GM19023 (cell line): ENCODE measurements around the gene TOMM20.
"Not testable (repeated sequence)": the region's sequence is repeated elsewhere in the genome, so short reads cannot be mapped to it uniquely, and the experiment has no call there.

ENCODE experiments used
- ATAC-seq: cut with Tn5 transposase; IDR thresholded peaks from one replicate; pipeline ENCODE4 v1.9.1; 2021; ENCODE audit warnings: mild to moderate bottlenecking, moderate library complexity; ENCODE audit not compliant: unreplicated experiment

The TOMM20 gene

DNA sequence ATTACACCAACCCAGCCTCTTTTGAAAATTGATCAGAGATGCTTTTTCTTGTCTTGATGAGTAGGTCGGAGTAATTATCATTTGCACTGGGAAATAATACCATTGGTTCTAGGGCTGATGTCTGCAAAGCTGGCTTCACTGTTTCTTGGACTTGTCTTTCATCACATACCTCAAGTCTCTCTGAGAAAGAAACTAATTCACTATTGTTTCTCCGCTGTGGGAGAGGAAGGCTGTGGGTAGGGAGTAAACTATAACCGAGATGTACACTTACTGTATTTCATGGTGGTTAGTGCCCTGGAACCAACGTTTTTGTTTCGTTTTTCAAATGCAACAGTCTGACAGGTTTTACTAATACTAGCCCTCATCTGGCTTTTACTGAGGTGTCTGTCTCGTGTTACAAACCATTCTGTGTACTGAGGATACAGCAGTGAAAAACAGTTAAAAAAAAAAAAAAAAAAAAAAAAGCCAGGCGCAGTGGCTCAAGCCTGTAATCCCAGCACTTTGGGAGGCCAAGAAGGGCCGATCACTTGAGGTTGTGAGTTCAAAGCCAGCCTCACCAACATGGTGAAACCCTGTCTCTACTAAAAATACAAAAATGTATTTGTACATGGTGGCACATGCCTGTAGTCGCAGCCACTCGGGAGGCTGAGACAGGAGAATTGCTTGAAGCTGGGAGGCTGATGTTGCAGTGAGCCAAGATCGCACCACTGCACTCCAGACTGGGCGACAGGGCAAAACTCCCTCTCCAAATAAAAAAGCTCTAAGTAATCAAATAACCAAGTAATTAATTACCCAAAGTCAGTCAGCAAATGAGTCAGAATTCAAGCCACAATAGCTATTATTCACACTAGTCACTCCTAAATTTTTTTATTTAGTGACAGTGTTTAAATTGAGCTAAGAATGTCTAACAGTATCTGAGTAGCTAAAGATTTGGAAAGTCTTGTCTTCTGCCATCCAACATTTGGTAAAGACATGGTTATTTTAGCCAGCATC is 23.3 kb downstream of the TOMM20 start:
- peak; percentile 79 for ATAC-seq

DNA sequence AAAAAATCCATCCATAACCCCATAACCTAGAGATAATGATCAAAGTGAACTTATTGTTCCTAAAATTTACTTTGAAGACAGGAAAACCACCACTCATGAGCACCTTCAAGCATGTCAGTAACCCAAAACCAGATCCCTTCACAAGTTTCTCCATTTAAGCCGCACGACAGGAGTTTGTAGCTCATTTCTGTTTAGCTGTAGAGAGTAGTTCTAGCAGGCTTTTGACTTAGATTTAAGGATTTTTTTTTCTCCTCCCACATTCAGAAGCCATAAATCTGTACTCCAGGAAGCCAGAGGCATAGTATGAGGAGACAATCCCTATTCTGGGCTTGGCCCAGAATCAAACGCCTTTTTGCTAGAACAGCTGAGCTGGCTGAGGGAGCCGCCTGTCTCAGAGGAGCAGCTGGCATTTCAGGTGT is 25.6 kb downstream of the TOMM20 start:
- no peak for ATAC-seq

DNA sequence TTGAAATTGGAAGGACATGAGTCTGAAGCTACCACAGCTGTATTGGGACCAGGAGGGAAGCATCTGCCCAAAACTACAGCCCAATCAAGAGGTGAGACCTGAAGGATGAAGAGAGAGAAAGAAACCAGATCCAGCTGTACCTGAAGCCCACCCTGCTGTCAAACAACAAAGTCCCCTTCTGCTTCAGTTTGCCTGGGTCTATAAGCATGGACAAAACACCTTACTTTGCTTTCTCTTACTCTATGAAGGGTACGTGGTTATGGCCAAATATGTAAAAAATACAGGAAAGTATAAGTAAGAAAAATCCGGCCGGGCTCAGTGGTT is 26.4 kb downstream of the TOMM20 start:
- no peak for ATAC-seq

DNA sequence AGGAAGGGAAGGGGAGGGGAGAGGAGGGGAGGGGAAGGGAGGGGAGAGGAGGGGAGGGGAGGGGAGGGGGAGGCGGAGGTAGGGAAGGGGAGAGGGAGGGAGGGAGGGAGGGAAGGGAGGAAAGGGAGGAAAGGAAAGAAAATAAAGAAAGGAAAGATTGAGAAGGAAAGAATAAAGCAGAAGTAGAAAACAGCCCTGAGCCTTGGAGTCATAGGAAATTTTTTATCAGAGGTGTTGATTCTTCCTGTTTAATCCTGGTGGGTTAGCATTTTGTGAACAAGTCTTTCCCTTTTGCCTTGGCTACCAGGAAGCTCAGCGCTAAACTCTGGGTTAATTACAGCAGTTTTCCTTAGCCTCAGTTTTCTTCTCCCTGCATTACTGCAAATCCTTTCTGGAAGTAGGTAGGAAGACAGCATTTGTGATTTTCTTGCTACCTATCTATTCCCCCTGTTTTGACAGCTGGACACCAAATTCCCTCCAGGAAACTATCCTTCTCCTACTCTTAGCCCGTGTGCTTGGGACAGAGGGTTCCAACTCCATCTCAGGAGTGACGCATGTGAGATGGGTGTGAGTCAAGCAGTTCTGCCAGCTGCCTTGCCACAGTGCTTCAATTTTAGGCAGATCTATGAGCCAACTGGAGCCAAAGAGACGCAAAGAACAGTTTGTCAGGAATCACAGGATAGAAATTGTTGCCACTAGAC is 26.9 kb downstream of the TOMM20 start:
- no peak for ATAC-seq

DNA sequence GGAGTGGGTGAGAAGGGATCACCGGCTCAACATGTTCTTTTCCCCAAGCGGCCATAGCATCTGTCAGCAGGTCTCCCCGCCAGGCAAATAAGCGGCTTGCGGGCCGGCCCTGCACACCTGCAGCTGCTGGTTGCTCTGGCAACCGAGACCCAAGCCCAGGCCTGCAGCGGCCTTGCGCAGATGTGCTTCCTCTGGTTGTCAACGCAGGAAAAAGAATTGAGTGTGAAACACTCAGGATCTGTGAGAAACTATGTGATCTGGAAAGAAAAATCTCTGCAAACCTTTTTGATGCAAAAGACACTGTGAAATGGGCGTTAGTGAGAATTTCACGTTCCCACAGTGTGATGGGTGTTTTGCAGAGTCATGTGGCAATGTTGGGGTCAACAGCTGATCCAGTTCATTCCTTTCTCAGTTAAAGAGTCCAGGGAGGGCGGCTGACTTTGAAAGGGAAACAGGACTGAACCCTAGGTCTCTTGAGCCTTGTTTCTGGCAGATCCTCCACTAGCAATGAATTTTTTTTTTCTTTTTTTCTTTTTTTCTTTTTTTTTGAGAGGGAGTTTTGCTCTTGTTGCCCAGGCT is 28.4 kb downstream of the TOMM20 start:
- ATAC-seq = no peak

DNA sequence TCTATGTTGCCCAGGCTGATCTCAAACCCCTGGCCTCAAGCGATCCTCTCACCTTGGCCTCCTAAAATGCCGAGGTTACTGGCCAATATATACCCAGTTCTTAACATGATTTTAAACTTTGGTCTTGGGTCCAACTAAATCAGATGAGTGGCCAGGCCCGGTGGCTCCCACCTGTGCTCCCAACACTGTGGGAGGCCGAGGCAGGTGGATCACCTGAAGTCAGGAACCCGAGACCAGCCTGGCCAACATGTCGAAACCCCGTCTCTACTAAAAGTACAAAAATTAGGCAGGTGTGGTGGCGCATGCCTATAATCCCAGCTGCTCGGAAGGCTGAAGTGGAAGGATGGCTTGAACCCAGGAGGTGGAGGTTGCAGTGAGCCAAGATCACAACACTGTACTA is 29.6 kb downstream of the TOMM20 start:
- ATAC-seq = no peak

DNA sequence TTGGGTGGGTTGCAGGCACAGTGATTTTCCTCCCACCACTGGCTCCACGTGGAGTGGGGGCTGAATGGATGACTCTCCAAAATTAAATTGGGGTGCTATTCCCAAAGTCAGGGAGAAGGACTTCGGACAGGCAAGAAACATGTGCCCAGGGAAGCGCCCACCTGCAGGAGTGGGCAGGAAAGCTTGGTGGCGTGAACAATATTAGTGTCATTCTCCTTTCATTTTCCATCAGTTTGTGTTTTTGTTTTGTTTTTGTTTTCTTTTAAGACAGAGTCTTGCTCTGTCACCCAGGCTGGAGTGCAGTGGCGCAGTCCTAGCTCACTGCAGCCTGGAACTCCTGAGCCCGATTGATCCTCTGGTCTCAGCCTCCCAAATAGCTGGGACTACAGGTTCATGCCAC is 30.1 kb downstream of the TOMM20 start:
- ATAC-seq = no peak

DNA sequence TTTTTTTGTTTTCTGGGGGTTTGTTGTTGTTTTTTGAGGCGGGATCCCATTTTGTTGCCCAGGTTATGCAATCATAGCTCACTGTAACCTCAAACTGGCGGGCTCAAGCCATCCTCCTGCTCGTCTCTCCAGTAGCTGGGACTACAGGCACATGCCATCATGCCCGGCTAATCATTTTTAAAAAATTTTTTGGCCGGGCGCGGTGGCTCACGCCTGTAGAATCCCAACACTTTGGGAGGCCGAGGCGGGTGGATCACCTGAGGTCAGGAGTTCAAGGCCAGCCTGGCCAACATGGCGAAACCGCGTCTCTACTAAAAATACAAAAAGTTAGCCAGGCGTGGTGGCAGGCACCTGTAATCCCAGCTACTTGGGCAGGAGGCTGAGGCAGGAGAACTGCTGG is 31.1 kb downstream of the TOMM20 start:
- ATAC-seq = not testable (repeated sequence)

DNA sequence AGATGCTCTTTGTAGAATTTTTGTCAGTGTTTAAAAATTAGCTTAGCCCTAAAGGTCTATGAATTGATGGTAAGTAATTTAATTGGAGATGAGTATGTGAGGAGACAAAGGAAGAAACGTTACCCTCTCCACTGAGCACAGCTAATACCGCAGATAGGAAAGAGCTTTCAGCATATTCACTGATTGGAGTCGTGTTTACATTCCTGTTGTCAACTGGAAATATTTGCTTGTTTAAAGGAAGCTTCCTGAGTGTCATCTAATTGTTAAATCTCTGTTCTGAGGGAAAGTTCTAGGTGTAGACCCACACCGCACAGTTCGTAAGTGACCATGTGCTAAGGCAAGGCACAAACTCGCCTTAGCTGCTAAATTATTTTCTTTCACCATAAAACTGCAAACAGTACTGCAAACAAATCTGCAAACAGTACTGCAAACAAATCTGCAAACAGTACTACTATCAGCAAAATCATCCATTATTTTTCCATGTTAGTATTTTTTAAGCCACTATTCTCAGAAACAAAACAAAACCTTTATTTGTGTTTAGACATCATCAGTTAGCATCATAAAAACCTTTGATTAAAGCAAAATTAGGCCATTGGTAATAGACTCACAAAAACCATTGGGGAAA is 32.6 kb downstream of the TOMM20 start:
- no peak for ATAC-seq

DNA sequence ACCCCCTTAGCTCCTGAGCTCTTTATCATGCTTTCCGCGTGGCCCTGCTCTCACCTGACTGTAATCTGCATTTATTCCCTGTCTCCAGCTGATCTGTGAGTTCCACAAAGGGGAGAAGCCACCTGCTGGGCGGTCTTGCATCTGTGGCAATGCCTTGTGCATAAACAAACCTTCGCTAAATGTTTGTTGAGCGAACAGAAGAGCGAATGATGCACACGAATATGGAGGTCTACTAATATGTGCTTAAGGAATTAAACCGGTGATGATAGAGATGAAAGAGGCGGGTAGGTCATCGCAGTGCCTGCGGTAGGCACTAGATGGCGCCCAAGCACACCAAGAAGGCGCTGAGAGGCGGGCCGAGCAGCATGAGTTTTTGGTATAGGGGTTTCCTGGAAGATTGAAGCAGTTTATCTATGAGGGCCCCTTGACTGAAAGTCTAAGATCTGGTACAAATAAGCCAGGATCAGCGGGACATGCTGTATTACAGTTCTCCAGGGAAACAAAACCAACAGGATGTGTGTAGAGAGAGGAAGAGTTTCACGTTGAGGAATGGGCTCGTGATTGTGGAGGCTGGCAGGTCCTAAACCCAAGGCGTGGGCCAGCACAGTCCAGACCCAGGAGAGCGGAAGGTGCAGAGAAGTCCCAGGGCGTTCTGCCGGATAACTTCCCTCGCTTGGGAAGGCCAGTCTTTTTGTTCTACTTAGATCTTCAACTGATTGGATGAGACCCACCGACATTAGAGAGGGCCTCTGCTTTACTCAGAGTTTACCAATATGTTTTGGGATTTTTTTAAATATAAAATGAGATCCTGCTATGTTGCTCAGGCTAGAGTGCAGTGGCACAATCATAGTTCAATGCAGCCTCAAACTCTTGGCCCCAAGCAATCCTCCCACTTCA is 34.7 kb downstream of the TOMM20 start:
- no peak for ATAC-seq

DNA sequence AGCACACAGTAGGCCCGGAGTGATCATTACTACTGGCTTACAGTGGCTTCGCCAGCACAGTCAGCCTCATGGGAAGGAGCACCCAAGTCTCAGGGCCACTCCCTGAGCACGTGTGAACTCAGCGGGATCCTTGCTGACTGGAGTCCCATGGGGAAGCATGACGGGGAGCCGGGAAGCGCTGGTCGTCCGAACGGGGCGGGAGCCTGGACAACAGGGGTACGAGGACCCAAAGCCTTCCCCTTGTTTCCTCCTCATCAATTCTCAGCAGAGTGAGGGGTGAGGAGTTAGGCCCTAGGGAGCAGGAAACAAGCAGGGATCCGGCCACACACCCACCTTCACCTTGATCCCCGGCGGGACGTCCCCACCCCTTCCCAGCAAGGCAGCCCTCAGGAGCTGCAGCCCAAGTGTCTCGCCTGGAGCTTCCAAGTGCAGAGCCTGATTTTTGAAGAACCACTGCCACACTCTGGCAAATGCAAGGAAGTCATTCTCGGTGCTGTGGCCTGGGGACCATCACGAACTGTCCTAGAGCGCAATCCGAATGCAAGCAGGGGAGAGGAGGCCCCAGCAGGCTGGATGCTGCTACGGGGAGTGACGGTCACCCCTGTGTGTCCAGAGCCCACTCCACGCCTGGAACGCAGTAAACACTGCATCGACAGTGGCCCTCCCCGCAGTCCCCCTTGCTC is 35.5 kb downstream of the TOMM20 start:
- ATAC-seq = no peak

DNA sequence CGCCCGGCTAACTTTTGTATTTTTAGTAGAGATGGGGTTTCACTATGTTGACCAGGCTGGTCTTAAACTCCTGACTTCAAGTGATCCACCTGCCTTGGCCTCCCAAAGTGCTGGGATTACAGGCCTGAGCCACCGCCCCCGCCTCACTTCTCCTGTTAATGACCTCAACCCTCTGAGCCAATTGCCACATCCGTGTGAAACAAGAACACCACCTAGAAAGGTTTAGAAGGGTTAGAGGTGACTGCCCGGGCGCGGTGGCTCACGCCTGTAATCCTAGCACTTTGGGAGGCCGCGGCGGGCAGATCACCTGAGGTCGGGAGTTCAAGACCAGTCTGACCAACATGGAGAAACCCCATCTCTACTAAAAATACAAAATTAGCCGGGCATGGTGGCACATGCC is 36.2 kb downstream of the TOMM20 start:
- not testable (repeated sequence) for ATAC-seq

DNA sequence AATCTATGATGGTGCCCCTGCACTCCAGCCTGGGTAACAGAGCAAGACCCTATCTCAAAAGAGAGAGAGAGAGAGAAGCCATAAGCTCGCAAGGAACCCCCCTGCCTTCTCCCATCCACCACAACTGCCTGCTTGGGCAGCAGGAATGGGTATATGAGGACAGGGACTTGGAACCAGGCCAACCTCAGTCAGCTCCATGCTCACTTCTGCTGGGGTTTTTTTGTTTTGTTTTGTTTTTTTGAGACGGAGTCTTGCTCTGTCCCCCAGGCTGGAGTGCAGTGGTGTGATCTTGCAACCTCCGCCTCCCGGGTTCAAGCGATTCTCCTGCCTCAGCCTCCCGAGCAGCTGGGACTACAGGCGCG is 36.6 kb downstream of the TOMM20 start:
- ATAC-seq = not testable (repeated sequence)

DNA sequence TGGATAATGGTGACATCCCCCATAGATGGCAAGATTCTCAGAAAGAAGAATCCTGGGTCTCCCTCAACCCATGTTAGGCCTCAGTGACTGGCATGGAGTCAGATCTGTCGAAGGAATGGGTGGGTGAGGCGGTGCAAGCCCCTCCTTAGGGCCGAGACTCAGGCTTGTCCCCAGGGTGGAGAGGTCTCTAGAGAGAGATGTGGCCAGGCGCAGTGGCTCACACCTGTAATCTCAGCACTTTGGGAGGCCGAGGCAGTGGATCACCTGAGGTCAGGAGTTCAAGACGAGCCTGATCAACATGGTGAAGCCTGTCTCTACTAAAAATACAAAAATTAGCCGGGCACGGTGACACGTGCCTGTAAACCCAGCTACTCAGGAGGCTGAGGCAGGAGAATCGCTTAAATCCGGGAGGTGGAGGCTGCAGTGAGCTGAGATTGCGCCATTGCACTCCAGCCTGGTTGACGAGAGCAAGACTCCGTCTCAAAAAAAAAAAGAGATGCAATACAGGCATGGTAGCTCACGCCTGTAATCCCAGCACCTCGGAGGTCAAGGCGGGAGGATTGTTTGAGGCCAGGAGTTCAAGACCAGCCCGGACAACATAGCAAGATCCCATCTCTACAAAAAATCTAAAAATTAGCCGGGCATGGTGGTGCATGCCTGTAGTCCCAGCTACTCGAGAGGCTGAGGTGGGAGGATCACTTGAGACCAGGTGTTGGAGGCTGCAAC is 37.2 kb downstream of the TOMM20 start:
- not testable (repeated sequence) for ATAC-seq

DNA sequence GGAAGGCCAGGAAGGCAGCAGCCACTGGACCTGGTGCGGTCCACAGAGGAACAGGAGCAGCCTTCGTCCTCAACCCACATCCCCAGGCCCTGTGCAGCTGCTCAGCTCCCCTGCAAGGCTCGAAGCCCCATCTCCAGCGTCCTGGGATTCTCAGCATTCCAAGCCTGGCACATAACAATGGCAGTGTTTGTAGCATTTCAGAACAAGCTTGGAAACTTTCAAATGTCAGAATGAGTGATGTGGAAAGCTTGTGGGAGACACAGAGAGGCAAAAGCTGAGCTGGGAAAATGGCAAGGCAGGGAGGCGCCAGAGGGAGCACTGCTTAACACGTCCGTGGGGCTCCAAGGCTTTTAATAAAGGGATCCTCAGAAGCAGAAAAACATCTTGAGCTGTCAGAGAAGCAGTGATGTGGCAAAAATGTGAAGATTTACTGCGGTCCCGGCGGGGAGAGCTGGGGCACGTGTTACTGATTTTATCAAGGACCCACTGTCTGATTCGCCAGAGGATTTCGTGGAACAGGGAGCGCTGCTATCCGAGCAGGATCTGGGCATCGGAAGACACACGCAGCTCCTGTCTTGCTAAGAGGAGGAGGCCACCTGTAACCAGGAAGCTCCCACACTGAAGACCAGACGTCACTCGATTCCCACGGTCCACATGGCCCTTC is 38.1 kb downstream of the TOMM20 start:
- no peak for ATAC-seq

DNA sequence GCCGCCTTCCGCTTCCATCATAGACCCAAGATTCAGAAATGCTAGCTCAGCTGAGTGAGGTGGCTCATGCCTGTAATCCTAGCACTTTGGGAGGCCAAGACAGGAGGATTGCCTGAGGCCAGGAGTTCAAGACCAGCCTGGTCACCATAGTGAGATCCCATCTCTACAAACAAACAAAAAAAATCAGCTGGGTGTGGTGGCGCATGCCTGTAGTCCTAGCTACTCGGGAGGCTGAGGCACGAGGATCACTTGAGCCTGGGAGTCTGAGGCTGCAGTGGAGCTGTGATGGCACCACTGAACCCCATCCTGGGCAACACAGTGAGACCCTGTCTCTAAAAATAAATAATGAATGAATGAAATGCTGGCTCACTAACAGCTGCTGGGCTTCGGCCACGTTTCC is 39.7 kb downstream of the TOMM20 start:
- no peak for ATAC-seq

DNA sequence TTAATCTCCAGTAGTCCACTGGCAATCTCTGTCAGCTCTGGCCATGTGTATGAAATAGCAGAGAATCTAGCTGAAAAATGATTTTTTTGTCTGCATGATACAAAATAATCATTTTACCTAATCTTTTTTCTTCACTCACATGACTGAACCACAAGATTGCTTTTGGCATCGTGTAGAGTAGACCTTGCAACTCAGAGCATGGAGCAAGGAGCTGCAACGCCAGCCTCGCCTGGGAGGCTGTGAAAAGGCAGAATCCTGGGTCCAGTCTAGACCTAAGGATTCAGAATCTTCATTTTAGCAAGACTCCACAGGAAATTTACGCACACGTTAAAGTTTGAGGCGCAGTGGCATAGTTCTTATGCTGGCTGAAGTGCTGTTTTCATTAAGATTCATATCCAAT is 40.2 kb downstream of the TOMM20 start:
- no peak for ATAC-seq

DNA sequence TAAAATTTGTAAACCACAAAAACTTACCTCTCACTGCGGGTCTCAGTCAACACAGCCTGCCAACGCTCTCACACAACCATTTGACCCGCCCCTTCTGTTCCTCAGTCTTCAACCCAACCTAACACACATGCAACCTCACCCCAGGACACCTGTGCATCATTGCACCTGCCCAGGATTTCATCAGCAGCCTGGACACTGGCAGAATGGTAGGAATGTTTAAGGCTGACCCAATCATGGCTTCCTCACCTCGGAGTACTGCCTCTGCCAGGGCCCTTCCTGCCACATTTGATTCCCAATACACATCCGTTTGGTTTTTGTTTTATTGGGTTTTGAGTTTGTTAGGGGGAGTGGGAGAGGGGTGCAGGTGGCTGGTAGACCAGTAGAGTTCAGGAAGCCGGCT is 40.7 kb downstream of the TOMM20 start:
- ATAC-seq = no peak
